Adrenal gland (tissue), 12 donors: ENCODE results near the gene SLC30A7. TPM values are rescaled to one million over a fixed set of nuclear protein-coding genes. Genes with fewer than 3 reads are reported as not detected.
"Not testable (repeated sequence)": the region's sequence is repeated elsewhere in the genome, so short reads cannot be mapped to it uniquely, and the experiment has no call there.

ENCODE experiments used
- DNase-seq, 7 donors: peaks; one replicate each; pipeline ENCODE4 v3.0.0-alpha.2; 2019 to 2020
- H3K27ac ChIP-seq, 5 donors: fragments of 200-600 bp; sonication (generic) in 4 of 5; 1 replicate in 3 of 5; 2 replicates in 2 of 5; pipeline versions ENCODE4 v1.5.1 to v1.8.0; 2016 to 2020; ENCODE audit warnings: mild to moderate bottlenecking in 1 of 5
- H3K27me3 ChIP-seq: fragments of 200-600 bp; 2 replicates; pipeline ENCODE4 v1.8.0; 2021
- H3K36me3 ChIP-seq, 2 donors: fragments of 200-600 bp; replicated peaks in 1 of 2; 1 replicate in 1 of 2; 2 replicates in 1 of 2; pipeline versions ENCODE4 v1.5.1 to v1.8.0; 2018 to 2022
- H3K4me1 ChIP-seq, 2 donors: fragments of 200-600 bp; replicated peaks in 1 of 2; 1 replicate in 1 of 2; 2 replicates in 1 of 2; pipeline versions ENCODE4 v1.5.1 to v1.8.0; 2018 to 2021
- H3K4me3 ChIP-seq, 4 donors: fragments of 200-600 bp; sonication (generic) in 3 of 4; one replicate each; pipeline ENCODE4 v1.5.1; 2016 to 2018
- H3K9me3 ChIP-seq, 3 donors: fragments of 200-600 bp; sonication (generic) in 1 of 3; replicated peaks in 1 of 3; 1 replicate in 2 of 3; 2 replicates in 1 of 3; pipeline versions ENCODE4 v1.5.1 to v1.8.0; 2016 to 2021
- CTCF ChIP-seq, 6 experiments: fragments of 450-650 bp in 4 of 6; fragments of 200-600 bp in 2 of 6; sonication (generic) in 1 of 6; IDR thresholded peaks; 1 replicate in 5 of 6; 2 replicates in 1 of 6; pipeline versions ENCODE4 v1.5.1 to v1.8.0; 2016 to 2021; ENCODE audit warnings: antibody characterized with exemption in 6 of 6, mild to moderate bottlenecking in 2 of 6, moderate library complexity in 1 of 6
- POLR2A ChIP-seq, 2 donors: fragments of 450-650 bp; IDR thresholded peaks; one replicate each; pipeline ENCODE4 v1.6.1; 2017; ENCODE audit warnings: antibody characterized with exemption in 2 of 2, mild to moderate bottlenecking in 2 of 2, moderate library complexity in 1 of 2
- WGBS, 4 donors: extraction: QIAGEN DNeasy Blood & Tissue Kit in 2 of 4; methylation state at CpG; one replicate each; pipeline versions ENCODE4 v1.1.5 to v1.1.7; 2013 to 2017; 5-methylcytosine and 5-hydroxymethylcytosine counted together
- intact Hi-C, 2 donors: fragments of 100-400 bp; cut with DNase I; formaldehyde crosslinking; loops; one replicate each; pipeline versions ENCODE4 v1.14.1 to v1.15.0; 2022 to 2023
- polyA plus RNA-seq, 3 donors: library from polyadenylated mRNA; stranded (reverse); fragments of 200-250 nt in 2 of 3; fragments of 350-450 nt in 1 of 3; fragmentation: Illumina TruSeq in 1 of 3; extraction: RNeasy Lipid Tissue Mini Kit (QIAGEN cat#74804) in 1 of 3; gene quantifications; one replicate each; pipeline ENCODE4 v1.2.3, GENCODE V29; 2013 to 2014
- total RNA-seq, 9 donors: library from RNA; depleted of rRNA in 4 of 9; stranded (reverse); fragments of >200 nt in 4 of 9; fragments of 120-200 nt in 1 of 9; fragmentation: NEBNext Ultra II Directional in 1 of 9; extraction: Animal tissue kit (Norgen Biotek cat#: 25700) in 1 of 9; gene quantifications; one replicate each; pipeline versions ENCODE4 v1.1.0 to v1.2.4, GENCODE V29; 2013 to 2023
- donor health status: healthy with polysubstance abuse.
- donor health status: Bipolar disorder and iron deficiency.
- donor health status: DM: yes; HTN: yes; CAD: no.
- donor health status: DM: no; HTN: no; CAD: no.
- donor health status: DM: no; HTN: no; CAD: no.
- donor health status: DM: yes; HTN: yes; CAD: no.

The SLC30A7 gene
- total and polyA plus RNA-seq, 12 donors: 3.1 to 79.8 (median 30.5) TPM

- H3K27me3 ChIP-seq: no peaks in the 10 kb centered on the region
- DNase-seq: no peak
- no peaks in the 10 kb centered on the region for H3K36me3 ChIP-seq
- no peaks in the 10 kb centered on the region for H3K9me3 ChIP-seq
- no peak for TF ChIP-seq POLR2A (IDR thresholded peaks at IDR 0.05)
- no peak for TF ChIP-seq CTCF (IDR thresholded peaks at IDR 0.05)
- no peak overlapping the region for H3K27ac ChIP-seq
- WGBS, 4 donors: 93 to 95% (median 94%) methylated on average over 3 of the region's 3 CpGs
- no peaks in the 10 kb centered on the region for H3K4me1 ChIP-seq
- intact Hi-C loops: no loop called here
- H3K4me3 ChIP-seq: no peak overlapping the region
Measured at GRCh38 chr1:100852976-100853375, 42.9 kb upstream of the SLC30A7 start.

- H3K4me1 ChIP-seq, intact Hi-C loops, H3K9me3 ChIP-seq, H3K27me3 ChIP-seq, H3K36me3 ChIP-seq, H3K27ac ChIP-seq, DNase-seq, H3K4me3 ChIP-seq: not testable (repeated sequence)
Measured at GRCh38 chr1:100855116-100855515, 40.8 kb upstream of the SLC30A7 start.

DNA sequence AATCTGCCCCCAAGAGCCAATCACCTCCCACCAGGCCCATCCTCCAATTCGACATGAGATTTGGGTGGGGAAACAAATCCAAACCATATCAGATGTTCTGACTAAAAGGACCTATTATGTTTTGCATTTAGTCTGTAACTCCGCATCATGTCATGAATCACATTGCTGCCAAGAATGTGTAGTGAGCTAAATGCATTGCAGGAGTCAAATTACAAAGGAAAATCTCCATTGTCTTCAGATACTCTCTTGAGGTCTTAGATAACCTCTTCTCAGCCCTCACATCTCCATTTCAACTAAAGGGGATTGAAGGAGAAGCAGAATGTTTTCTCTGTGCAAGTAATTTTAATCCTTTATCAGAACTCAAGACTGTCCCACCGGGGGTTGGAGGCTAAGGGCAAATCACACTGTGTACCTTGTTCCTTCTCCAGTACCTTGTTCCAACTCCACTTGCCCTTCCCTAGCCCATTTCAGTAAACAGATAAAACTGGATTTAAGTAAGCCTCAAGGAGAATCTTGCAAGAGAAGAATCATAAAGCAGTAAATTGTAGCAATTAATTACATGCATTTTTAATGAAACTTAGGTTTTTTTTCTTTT lies 35.4 kb upstream of the SLC30A7 start:
- H3K36me3 ChIP-seq: no peaks in the 10 kb centered on the region
- H3K27me3 ChIP-seq: no peaks in the 10 kb centered on the region
- no peaks in the 10 kb centered on the region for H3K9me3 ChIP-seq
- H3K4me1 ChIP-seq: no peaks in the 10 kb centered on the region
- WGBS, 4 donors: 57 to 78% (median 75%) methylated on average over 3 of the region's 3 CpGs
- DNase-seq: no peak
- intact Hi-C loops: loop anchor here in 1 of 2 donors (5.0 to 10.0 kb wide), 2 partner anchors 136 to 398 kb away; no protein-coding TSS in a partner anchor
- TF ChIP-seq POLR2A (IDR thresholded peaks at IDR 0.05) (no peak), CTCF (IDR thresholded peaks at IDR 0.05) (no peak)
- H3K27ac ChIP-seq: no peak overlapping the region
- H3K4me3 ChIP-seq: no peak overlapping the region

DNA sequence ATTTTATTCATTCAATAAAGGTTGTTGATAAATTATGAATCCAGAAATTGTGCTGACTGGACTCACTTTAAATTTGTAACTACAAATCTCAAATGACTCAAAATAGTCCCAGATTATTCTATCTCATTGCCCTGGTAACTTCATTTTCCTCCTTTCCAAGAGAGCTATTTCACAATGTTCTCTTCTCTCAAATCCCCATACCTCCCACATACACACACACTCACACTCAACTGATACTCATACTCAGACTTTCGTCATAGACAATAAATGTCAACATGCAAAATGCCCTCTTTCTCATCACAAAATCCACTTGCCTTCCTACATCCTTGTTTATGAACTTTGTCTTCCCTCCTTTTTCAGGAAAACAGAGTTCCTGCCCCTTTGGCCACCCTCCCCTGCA lies 34.5 kb upstream of the SLC30A7 start:
- WGBS, 4 donors: 78 to 100% (median 83%) methylated on average over 1 of the region's 1 CpG
- Histone ChIP-seq H3K4me1 (peaks cover 0 to 5% of the 10 kb centered on the region in 2 donors), H3K9me3 (no peaks in the 10 kb centered on the region), H3K27me3 (no peaks in the 10 kb centered on the region), H3K36me3 (no peaks in the 10 kb centered on the region), H3K27ac (no peak overlapping the region), H3K4me3 (no peak overlapping the region)
- no peak for DNase-seq
- TF ChIP-seq CTCF (IDR thresholded peaks at IDR 0.05) (no peak), POLR2A (IDR thresholded peaks at IDR 0.05) (no peak)
- intact Hi-C loops: loop anchor here in 1 of 2 donors (5.0 to 10.0 kb wide), 2 partner anchors 137 to 399 kb away; no protein-coding TSS in a partner anchor

- no peak overlapping the region for H3K4me3 ChIP-seq
- no peaks in the 10 kb centered on the region for H3K9me3 ChIP-seq
- peaks cover 0 to 6% of the 10 kb centered on the region in 2 donors for H3K4me1 ChIP-seq
- intact Hi-C loops: loop anchor here in 1 of 2 donors (5.0 to 10.0 kb wide), 2 partner anchors 138 to 400 kb away; no protein-coding TSS in a partner anchor
- H3K36me3 ChIP-seq: no peaks in the 10 kb centered on the region
- no peaks in the 10 kb centered on the region for H3K27me3 ChIP-seq
- DNase-seq: no peak
- 83 to 95% (median 89%) methylated on average over 2 of the region's 2 CpGs for WGBS, 4 donors
- TF ChIP-seq POLR2A (IDR thresholded peaks at IDR 0.05) (no peak), CTCF (IDR thresholded peaks at IDR 0.05) (no peak)
- H3K27ac ChIP-seq: no peak overlapping the region
Measured at GRCh38 chr1:100862591-100862990, 33.3 kb upstream of the SLC30A7 start.
